HepG2 (cell line): ENCODE data around the gene ZNF276. TPM values are rescaled to one million over a fixed set of nuclear protein-coding genes. Genes with fewer than 3 reads are reported as not detected.

Experiments
- EEA1 ChIP-seq: sonication (generic); formaldehyde crosslinking; IDR thresholded peaks from 2 replicates; pipeline ENCODE4 v1.5.1; 2020; ENCODE audit warnings: mild to moderate bottlenecking, missing genetic modification reagents, borderline replicate concordance
- SMAD9 ChIP-seq: sonication (generic); formaldehyde crosslinking; IDR thresholded peaks from 2 replicates; pipeline ENCODE4 v1.5.1; 2020; ENCODE audit warnings: mild to moderate bottlenecking, missing genetic modification reagents
- SP140L ChIP-seq: sonication (generic); formaldehyde crosslinking; IDR thresholded peaks from 2 replicates; pipeline ENCODE4 v1.4.0; 2020; ENCODE audit warnings: missing genetic modification reagents, borderline replicate concordance
- ZBTB21 ChIP-seq: sonication (generic); formaldehyde crosslinking; IDR thresholded peaks from 2 replicates; pipeline ENCODE4 v1.4.0; 2020; ENCODE audit warnings: missing genetic modification reagents
- ZMYM2 ChIP-seq: sonication (generic); formaldehyde crosslinking; IDR thresholded peaks from 2 replicates; pipeline ENCODE4 v1.8.0; 2022; ENCODE audit warnings: mild to moderate bottlenecking, missing genetic modification reagents
- ZNF180 ChIP-seq: sonication (generic); formaldehyde crosslinking; IDR thresholded peaks from 2 replicates; pipeline ENCODE4 v1.4.0; 2020; ENCODE audit warnings: low read depth, missing genetic modification reagents, borderline replicate concordance
- ZNF225 ChIP-seq: sonication (generic); formaldehyde crosslinking; IDR thresholded peaks from 2 replicates; pipeline ENCODE4 v1.4.0; 2020; ENCODE audit warnings: mild to moderate bottlenecking, missing genetic modification reagents
- ZNF549 ChIP-seq: sonication (generic); formaldehyde crosslinking; IDR thresholded peaks from 2 replicates; pipeline ENCODE4 v1.5.0; 2020; ENCODE audit warnings: missing genetic modification reagents
- ZNF563 ChIP-seq: sonication (generic); formaldehyde crosslinking; IDR thresholded peaks from 2 replicates; pipeline ENCODE4 v1.8.0; 2022; ENCODE audit warnings: mild to moderate bottlenecking, moderate library complexity, missing genetic modification reagents
- ZNF761 ChIP-seq: sonication (generic); formaldehyde crosslinking; conservative IDR thresholded peaks from 2 replicates; pipeline ENCODE4 v1.4.0; 2020; ENCODE audit warnings: mild to moderate bottlenecking, missing genetic modification reagents
- ZNF782 ChIP-seq: sonication (generic); formaldehyde crosslinking; IDR thresholded peaks from 2 replicates; pipeline ENCODE4 v1.4.0; 2020; ENCODE audit warnings: missing genetic modification reagents, mild to moderate bottlenecking, borderline replicate concordance
- polyA plus RNA-seq, 8 experiments: library from polyadenylated mRNA; depleted of rRNA in 3 of 8; stranded (reverse) in 7 of 8; unstranded in 1 of 8; fragments of >200 nt; fragmentation: Illumina TruSeq in 4 of 8; extraction: Trizol in 4 of 8; gene quantifications; 2 replicates each; pipeline versions ENCODE4 v1.2.1 to v1.2.3, GENCODE V29; 2011 to 2016; ENCODE audit warnings: low read depth in 4 of 8, missing spikeins in 1 of 8, mixed read lengths in 1 of 8; ENCODE audit not compliant: insufficient read depth in 1 of 8
- total RNA-seq, 5 experiments: library from RNA; depleted of rRNA; stranded (reverse); fragments of >200 nt; fragmentation: Illumina TruSeq; extraction: Trizol; gene quantifications; 2 replicates each; pipeline ENCODE4 v1.2.3, GENCODE V29; 2016; ENCODE audit warnings: low read depth in 1 of 5
- TF ChIP-seq, protein P1 (sequence below): sonication (generic); formaldehyde crosslinking; conservative IDR thresholded peaks from 2 replicates; pipeline ENCODE4 v1.8.0; 2022; ENCODE audit warnings: missing genetic modification reagents
- TF ChIP-seq, protein P2 (sequence below): sonication (generic); formaldehyde crosslinking; IDR thresholded peaks from 2 replicates; pipeline ENCODE4 v1.4.0; 2020; ENCODE audit warnings: missing genetic modification reagents
- TF ChIP-seq, protein P3 (sequence below): sonication (generic); formaldehyde crosslinking; conservative IDR thresholded peaks from 2 replicates; pipeline ENCODE4 v1.4.0; 2020; ENCODE audit warnings: mild to moderate bottlenecking, missing genetic modification reagents, moderate library complexity
- TF ChIP-seq, protein P4 (sequence below): IDR thresholded peaks from 2 replicates; pipeline ENCODE4 v1.6.1; 2016; ENCODE audit warnings: missing genetic modification reagents, missing compliant biosample characterization
- TF ChIP-seq, protein P5 (sequence below): sonication (generic); formaldehyde crosslinking; IDR thresholded peaks from 2 replicates; pipeline ENCODE4 v1.5.1; 2020; ENCODE audit warnings: mild to moderate bottlenecking, missing genetic modification reagents, moderate library complexity

ZNF276 gene
- total and polyA plus RNA-seq, 2 of the 13 experiments (the other 11 are each of a cell fraction or from before 2014, with no cell fraction given): 17.7 to 18.0 TPM

DNA sequence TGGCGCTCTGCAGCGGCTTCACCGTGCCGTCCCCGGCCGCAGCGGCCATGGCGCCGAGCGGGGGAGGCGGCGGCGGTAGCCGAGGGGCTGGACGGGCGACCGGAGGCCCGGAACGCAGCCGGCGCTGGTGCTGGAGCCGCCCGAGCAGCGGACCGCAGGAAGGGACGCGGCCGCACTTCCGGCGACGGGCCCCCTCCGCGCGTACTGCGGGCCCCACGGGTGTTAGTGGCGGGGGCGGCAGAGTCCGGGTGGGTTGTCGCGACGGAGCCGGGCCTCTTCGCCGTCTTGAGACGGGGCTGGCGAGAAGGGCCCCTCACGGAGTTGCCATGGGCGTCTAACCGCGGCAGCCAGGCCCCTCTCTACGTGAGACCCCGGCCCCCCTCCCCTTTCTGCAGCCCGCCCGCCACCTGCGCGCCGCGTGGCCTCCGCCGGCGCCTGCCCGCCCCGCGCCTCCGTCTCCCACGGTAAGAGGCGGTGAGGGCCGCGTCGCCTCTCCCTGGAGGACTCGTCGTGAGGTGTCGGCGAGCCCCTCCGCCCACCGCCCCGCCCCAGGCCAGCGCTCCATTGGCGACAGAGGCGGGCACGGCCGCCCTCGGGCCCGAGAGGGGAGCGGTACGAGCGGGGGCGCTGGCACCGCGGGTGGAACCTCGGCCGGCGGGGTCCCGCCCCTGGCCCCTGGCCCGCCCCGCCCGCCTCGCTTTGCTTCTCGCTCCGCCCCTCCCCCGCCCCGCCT lies at the start of gene ZNF276, which contains the start of gene VPS9D1 (continued):
- TF ChIP-seq, protein P1, sequence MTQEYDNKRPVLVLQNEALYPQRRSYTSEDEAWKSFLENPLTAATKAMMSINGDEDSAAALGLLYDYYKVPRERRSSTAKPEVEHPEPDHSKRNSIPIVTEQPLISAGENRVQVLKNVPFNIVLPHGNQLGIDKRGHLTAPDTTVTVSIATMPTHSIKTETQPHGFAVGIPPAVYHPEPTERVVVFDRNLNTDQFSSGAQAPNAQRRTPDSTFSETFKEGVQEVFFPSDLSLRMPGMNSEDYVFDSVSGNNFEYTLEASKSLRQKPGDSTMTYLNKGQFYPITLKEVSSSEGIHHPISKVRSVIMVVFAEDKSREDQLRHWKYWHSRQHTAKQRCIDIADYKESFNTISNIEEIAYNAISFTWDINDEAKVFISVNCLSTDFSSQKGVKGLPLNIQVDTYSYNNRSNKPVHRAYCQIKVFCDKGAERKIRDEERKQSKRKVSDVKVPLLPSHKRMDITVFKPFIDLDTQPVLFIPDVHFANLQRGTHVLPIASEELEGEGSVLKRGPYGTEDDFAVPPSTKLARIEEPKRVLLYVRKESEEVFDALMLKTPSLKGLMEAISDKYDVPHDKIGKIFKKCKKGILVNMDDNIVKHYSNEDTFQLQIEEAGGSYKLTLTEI (CRISPR knock-in tag): no peak; the same call in 1 of the 2 replicates
- TF ChIP-seq ZNF225 (CRISPR knock-in tag) (no peak), ZNF549 (0 out of 2 replicates have a peak, but pooled peaks have one; percentile 48), SMAD9 (CRISPR knock-in tag) (0 out of 2 replicates have a peak, but pooled peaks have one; percentile 38), ZNF761 (peak; percentile 52; the same call in 1 of the 2 replicates), ZNF180 (CRISPR knock-in tag) (no peak), ZMYM2 (CRISPR knock-in tag) (peak; percentile 44; the same call in 1 of the 2 replicates), SP140L (CRISPR knock-in tag) (0 out of 2 replicates have a peak, but pooled peaks have one; percentile 42), ZNF563 (CRISPR knock-in tag) (peak; percentile 91), EEA1 (CRISPR knock-in tag) (peak; percentile 94; the same call in 1 of the 2 replicates), ZNF782 (CRISPR knock-in tag) (peak; percentile 71; the same call in 1 of the 2 replicates), ZBTB21 (peak; percentile 48; the same call in 1 of the 2 replicates)
- TF ChIP-seq, protein P2, sequence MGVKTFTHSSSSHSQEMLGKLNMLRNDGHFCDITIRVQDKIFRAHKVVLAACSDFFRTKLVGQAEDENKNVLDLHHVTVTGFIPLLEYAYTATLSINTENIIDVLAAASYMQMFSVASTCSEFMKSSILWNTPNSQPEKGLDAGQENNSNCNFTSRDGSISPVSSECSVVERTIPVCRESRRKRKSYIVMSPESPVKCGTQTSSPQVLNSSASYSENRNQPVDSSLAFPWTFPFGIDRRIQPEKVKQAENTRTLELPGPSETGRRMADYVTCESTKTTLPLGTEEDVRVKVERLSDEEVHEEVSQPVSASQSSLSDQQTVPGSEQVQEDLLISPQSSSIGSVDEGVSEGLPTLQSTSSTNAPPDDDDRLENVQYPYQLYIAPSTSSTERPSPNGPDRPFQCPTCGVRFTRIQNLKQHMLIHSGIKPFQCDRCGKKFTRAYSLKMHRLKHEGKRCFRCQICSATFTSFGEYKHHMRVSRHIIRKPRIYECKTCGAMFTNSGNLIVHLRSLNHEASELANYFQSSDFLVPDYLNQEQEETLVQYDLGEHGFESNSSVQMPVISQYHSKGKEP (CRISPR knock-in tag): 0 out of 2 replicates have a peak, but pooled peaks have one; percentile 42
- TF ChIP-seq, protein P3, sequence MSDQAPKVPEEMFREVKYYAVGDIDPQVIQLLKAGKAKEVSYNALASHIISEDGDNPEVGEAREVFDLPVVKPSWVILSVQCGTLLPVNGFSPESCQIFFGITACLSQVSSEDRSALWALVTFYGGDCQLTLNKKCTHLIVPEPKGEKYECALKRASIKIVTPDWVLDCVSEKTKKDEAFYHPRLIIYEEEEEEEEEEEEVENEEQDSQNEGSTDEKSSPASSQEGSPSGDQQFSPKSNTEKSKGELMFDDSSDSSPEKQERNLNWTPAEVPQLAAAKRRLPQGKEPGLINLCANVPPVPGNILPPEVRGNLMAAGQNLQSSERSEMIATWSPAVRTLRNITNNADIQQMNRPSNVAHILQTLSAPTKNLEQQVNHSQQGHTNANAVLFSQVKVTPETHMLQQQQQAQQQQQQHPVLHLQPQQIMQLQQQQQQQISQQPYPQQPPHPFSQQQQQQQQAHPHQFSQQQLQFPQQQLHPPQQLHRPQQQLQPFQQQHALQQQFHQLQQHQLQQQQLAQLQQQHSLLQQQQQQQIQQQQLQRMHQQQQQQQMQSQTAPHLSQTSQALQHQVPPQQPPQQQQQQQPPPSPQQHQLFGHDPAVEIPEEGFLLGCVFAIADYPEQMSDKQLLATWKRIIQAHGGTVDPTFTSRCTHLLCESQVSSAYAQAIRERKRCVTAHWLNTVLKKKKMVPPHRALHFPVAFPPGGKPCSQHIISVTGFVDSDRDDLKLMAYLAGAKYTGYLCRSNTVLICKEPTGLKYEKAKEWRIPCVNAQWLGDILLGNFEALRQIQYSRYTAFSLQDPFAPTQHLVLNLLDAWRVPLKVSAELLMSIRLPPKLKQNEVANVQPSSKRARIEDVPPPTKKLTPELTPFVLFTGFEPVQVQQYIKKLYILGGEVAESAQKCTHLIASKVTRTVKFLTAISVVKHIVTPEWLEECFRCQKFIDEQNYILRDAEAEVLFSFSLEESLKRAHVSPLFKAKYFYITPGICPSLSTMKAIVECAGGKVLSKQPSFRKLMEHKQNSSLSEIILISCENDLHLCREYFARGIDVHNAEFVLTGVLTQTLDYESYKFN (CRISPR knock-in tag): peak; percentile 26; the same call in 1 of the 2 replicates
- TF ChIP-seq, protein P4, sequence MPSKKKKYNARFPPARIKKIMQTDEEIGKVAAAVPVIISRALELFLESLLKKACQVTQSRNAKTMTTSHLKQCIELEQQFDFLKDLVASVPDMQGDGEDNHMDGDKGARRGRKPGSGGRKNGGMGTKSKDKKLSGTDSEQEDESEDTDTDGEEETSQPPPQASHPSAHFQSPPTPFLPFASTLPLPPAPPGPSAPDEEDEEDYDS: peak; percentile 8; the same call in 1 of the 2 replicates
- TF ChIP-seq, protein P5, sequence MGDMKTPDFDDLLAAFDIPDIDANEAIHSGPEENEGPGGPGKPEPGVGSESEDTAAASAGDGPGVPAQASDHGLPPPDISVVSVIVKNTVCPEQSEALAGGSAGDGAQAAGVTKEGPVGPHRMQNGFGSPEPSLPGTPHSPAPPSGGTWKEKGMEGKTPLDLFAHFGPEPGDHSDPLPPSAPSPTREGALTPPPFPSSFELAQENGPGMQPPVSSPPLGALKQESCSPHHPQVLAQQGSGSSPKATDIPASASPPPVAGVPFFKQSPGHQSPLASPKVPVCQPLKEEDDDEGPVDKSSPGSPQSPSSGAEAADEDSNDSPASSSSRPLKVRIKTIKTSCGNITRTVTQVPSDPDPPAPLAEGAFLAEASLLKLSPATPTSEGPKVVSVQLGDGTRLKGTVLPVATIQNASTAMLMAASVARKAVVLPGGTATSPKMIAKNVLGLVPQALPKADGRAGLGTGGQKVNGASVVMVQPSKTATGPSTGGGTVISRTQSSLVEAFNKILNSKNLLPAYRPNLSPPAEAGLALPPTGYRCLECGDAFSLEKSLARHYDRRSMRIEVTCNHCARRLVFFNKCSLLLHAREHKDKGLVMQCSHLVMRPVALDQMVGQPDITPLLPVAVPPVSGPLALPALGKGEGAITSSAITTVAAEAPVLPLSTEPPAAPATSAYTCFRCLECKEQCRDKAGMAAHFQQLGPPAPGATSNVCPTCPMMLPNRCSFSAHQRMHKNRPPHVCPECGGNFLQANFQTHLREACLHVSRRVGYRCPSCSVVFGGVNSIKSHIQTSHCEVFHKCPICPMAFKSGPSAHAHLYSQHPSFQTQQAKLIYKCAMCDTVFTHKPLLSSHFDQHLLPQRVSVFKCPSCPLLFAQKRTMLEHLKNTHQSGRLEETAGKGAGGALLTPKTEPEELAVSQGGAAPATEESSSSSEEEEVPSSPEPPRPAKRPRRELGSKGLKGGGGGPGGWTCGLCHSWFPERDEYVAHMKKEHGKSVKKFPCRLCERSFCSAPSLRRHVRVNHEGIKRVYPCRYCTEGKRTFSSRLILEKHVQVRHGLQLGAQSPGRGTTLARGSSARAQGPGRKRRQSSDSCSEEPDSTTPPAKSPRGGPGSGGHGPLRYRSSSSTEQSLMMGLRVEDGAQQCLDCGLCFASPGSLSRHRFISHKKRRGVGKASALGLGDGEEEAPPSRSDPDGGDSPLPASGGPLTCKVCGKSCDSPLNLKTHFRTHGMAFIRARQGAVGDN (CRISPR knock-in tag): peak; percentile 91
